Hepatocyte (in vitro differentiated cells): ENCODE measurements around the gene CEBPG. TPM values are rescaled to one million over a fixed set of nuclear protein-coding genes. Genes with fewer than 3 reads are reported as not detected.

Experiments used
- DNase-seq: peaks from one replicate; pipeline ENCODE4 v3.0.0-alpha.2; 2016; ENCODE audit warnings: low spot score
- H2AFZ ChIP-seq: fragments of 200-600 bp; sonication (generic); 2 replicates; pipeline ENCODE4 v1.6.0; 2016; ENCODE audit warnings: antibody characterized with exemption, mild to moderate bottlenecking
- H3K27ac ChIP-seq: fragments of 200-600 bp; sonication (generic); 2 replicates; pipeline ENCODE4 v1.5.1; 2016; ENCODE audit warnings: mild to moderate bottlenecking
- H3K27me3 ChIP-seq: fragments of 200-600 bp; sonication (generic); 2 replicates; pipeline ENCODE4 v1.6.1; 2016
- H3K36me3 ChIP-seq: fragments of 200-600 bp; sonication (generic); replicated peaks from 2 replicates; pipeline ENCODE4 v1.5.1; 2016; ENCODE audit warnings: low read depth; ENCODE audit not compliant: insufficient read depth
- H3K4me1 ChIP-seq: fragments of 200-600 bp; sonication (generic); 2 replicates; pipeline ENCODE4 v1.5.1; 2016; ENCODE audit warnings: mild to moderate bottlenecking, moderate library complexity; ENCODE audit not compliant: insufficient read depth
- H3K4me2 ChIP-seq: fragments of 200-600 bp; sonication (generic); 2 replicates; pipeline ENCODE4 v1.6.0; 2016
- H3K4me3 ChIP-seq: fragments of 200-600 bp; sonication (generic); 2 replicates; pipeline ENCODE4 v1.5.1; 2016; ENCODE audit warnings: mild to moderate bottlenecking
- H3K79me2 ChIP-seq: fragments of 200-600 bp; sonication (generic); 2 replicates; pipeline ENCODE4 v1.6.0; 2017; ENCODE audit warnings: mild to moderate bottlenecking
- H3K9me2 ChIP-seq: fragments of 200-600 bp; sonication (generic); replicated peaks from 2 replicates; pipeline ENCODE4 v1.6.0; 2017; ENCODE audit warnings: mild to moderate bottlenecking; ENCODE audit not compliant: insufficient read depth
- H3K9me3 ChIP-seq: fragments of 200-600 bp; sonication (generic); 2 replicates; pipeline ENCODE4 v1.5.1; 2016; ENCODE audit warnings: low read depth, mild to moderate bottlenecking
- H4K20me1 ChIP-seq: fragments of 200-600 bp; sonication (generic); 2 replicates; pipeline ENCODE4 v1.6.0; 2016; ENCODE audit warnings: mild to moderate bottlenecking; ENCODE audit not compliant: insufficient read depth, poor library complexity, severe bottlenecking
- EZH2 ChIP-seq: fragments of 200-600 bp; sonication (generic); IDR thresholded peaks from 2 replicates; pipeline ENCODE4 v1.6.1; 2016; ENCODE audit warnings: antibody characterized with exemption, mild to moderate bottlenecking, borderline replicate concordance
- EZH2phosphoT487 ChIP-seq: fragments of 200-600 bp; sonication (generic); IDR thresholded peaks from one replicate; pipeline ENCODE4 v1.6.1; 2018; ENCODE audit warnings: antibody characterized with exemption, mild to moderate bottlenecking, low read depth, moderate library complexity; ENCODE audit not compliant: unreplicated experiment, severe bottlenecking
- WGBS: methylation state at CpG from one replicate; pipeline ENCODE4 v1.1.6; 2016; ENCODE audit warnings: low lambda C conversion rate; ENCODE audit errors: missing lambda C conversion rate; 5-methylcytosine and 5-hydroxymethylcytosine counted together
- polyA plus RNA-seq: library from polyadenylated mRNA; unstranded; fragments of >200 nt; fragmentation: Nextera tagmentation; extraction: Ambion mirVana; gene quantifications from 2 replicates; pipeline ENCODE4 v1.2.1, GENCODE V29; 2016
- total RNA-seq: library from RNA; depleted of rRNA; stranded (reverse); fragments of >200 nt; gene quantifications from 2 replicates; pipeline ENCODE4 v1.2.3, GENCODE V29; 2014
- TF ChIP-seq, protein P1 (sequence below): fragments of 200-600 bp; sonication (generic); IDR thresholded peaks from 2 replicates; pipeline ENCODE4 v1.5.1; 2016; ENCODE audit warnings: antibody characterized with exemption, mild to moderate bottlenecking; ENCODE audit not compliant: poor library complexity

CEBPG gene
- total and polyA plus RNA-seq, 2 experiments from 2014 or later, result 33.1 to 69.5 TPM

DNA sequence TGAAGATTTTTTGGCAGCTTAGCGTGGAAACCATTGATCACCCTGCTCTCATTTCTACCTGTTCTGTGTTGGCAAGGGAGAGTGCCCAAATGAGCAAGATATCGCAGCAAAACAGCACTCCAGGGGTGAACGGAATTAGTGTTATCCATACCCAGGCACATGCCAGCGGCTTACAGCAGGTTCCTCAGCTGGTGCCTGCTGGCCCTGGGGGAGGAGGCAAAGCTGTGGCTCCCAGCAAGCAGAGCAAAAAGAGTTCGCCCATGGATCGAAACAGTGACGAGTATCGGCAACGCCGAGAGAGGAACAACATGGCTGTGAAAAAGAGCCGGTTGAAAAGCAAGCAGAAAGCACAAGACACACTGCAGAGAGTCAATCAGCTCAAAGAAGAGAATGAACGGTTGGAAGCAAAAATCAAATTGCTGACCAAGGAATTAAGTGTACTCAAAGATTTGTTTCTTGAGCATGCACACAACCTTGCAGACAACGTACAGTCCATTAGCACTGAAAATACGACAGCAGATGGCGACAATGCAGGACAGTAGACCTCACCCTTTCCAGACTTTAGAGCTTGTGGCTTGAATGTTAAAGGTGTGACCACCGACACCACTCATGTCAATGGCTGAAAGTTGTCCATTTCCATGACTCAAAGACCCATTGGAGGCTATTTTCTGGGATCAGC, 5.8 kb downstream of the CEBPG start:
- H3K9me3 ChIP-seq, result no peaks in the 10 kb centered on the region
- no peak overlapping the region for H3K4me3 ChIP-seq
- H3K4me2 ChIP-seq, result no peak overlapping the region
- peaks cover 100% of the 10 kb centered on the region for H3K79me2 ChIP-seq
- no peaks in the 10 kb centered on the region for H3K36me3 ChIP-seq
- peaks cover 98% of the 10 kb centered on the region for H4K20me1 ChIP-seq
- no peaks in the 10 kb centered on the region for H3K27me3 ChIP-seq
- DNase-seq, result no peak
- TF ChIP-seq, protein P1, sequence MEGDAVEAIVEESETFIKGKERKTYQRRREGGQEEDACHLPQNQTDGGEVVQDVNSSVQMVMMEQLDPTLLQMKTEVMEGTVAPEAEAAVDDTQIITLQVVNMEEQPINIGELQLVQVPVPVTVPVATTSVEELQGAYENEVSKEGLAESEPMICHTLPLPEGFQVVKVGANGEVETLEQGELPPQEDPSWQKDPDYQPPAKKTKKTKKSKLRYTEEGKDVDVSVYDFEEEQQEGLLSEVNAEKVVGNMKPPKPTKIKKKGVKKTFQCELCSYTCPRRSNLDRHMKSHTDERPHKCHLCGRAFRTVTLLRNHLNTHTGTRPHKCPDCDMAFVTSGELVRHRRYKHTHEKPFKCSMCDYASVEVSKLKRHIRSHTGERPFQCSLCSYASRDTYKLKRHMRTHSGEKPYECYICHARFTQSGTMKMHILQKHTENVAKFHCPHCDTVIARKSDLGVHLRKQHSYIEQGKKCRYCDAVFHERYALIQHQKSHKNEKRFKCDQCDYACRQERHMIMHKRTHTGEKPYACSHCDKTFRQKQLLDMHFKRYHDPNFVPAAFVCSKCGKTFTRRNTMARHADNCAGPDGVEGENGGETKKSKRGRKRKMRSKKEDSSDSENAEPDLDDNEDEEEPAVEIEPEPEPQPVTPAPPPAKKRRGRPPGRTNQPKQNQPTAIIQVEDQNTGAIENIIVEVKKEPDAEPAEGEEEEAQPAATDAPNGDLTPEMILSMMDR, result no peak
- TF ChIP-seq EZH2 (no peak), EZH2phosphoT487 (no peak)
- no peaks in the 10 kb centered on the region for H3K9me2 ChIP-seq
- peaks cover 38% of the 10 kb centered on the region for H3K4me1 ChIP-seq
- H3K27ac ChIP-seq, result no peak overlapping the region
- WGBS, result 95% methylated on average over 16 of the region's 16 CpGs
- H2AFZ ChIP-seq, result no peak overlapping the region

DNA sequence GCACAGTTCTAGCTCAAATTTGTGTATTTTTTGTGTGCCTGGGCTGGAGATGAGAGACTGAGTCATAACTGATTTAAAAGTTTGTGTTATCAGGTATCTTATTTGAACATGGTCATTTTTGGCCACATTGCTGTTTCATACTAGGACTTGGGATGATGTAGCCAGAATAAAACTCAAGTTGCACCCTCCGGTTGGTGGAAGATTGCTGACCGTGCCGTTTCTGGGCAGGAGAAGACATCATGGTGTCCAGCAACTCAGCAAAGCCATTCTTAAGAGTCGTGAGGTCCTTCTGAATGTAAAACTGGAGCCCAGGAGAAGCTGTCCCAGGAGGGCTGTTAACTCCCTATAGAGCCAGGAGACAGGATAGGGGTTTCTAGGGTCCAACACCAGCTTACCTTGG, 7.6 kb downstream of the CEBPG start:
- Histone ChIP-seq H3K27ac (no peak overlapping the region), H3K27me3 (no peaks in the 10 kb centered on the region), H3K4me3 (no peak overlapping the region), H3K4me2 (no peak overlapping the region), H3K79me2 (peaks cover 100% of the 10 kb centered on the region), H3K9me2 (no peaks in the 10 kb centered on the region), H4K20me1 (peaks cover 98% of the 10 kb centered on the region), H3K4me1 (peaks cover 23% of the 10 kb centered on the region), H2AFZ (no peak overlapping the region), H3K36me3 (no peaks in the 10 kb centered on the region), H3K9me3 (no peaks in the 10 kb centered on the region)
- TF ChIP-seq, protein P1, result no peak
- TF ChIP-seq EZH2phosphoT487, result no peak
- no peak for TF ChIP-seq EZH2
- no peak for DNase-seq
- WGBS, result 95% methylated on average over 4 of the region's 4 CpGs

DNA sequence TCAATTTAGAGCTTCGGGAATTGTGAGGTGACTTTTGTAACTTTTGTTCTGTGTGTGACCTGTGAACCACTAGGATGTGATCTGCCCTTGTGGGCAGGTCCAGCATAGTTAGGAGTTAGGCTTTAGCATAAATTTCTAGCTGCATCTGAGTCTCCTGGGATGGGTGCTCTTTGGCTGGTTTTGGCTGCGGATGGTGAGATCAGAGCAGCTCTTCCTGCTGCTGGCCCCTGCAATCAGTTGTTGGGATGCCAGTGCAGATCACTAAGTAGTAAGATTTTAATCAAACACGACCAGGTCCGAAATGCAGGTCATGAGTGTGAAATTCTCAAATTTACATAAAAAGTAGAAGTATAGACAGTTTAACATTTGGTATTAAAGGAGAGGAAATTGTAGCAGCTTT, 8.5 kb downstream of the CEBPG start:
- no peaks in the 10 kb centered on the region for H3K9me3 ChIP-seq
- H3K4me3 ChIP-seq, result no peak overlapping the region
- no peak overlapping the region for H3K27ac ChIP-seq
- H3K4me2 ChIP-seq, result no peak overlapping the region
- H2AFZ ChIP-seq, result no peak overlapping the region
- H4K20me1 ChIP-seq, result peaks cover 92% of the 10 kb centered on the region
- peaks cover 14% of the 10 kb centered on the region for H3K4me1 ChIP-seq
- 93% methylated on average over 4 of the region's 4 CpGs for WGBS
- H3K9me2 ChIP-seq, result no peaks in the 10 kb centered on the region
- no peaks in the 10 kb centered on the region for H3K27me3 ChIP-seq
- DNase-seq, result no peak
- H3K79me2 ChIP-seq, result peaks cover 100% of the 10 kb centered on the region
- TF ChIP-seq, protein P1, result no peak
- TF ChIP-seq EZH2phosphoT487 (no peak), EZH2 (no peak)
- no peaks in the 10 kb centered on the region for H3K36me3 ChIP-seq

DNA sequence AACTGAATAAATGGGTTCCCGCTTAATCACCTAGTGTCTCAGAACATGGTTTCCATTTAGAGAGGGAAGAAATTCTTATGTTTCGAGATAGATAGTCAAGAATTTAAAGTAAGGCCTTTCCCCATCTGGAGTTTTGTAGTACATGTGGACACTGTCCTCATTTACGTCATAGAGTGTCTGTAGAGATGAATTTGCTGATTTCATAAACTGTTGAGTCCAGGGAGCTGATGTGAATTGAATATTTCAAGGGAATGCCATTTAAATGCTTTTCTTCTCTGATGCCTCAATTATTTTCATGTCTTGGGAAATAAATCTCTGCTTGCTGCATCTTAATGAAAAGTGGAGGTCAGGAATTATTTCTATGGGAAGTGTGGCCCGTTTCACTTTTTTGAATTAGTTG, 9.5 kb downstream of the CEBPG start:
- no peak for TF ChIP-seq EZH2phosphoT487
- no peak for TF ChIP-seq EZH2
- TF ChIP-seq, protein P1, result no peak
- Histone ChIP-seq H4K20me1 (peaks cover 88% of the 10 kb centered on the region), H3K9me3 (no peaks in the 10 kb centered on the region), H3K4me3 (no peak overlapping the region), H3K27me3 (no peaks in the 10 kb centered on the region), H2AFZ (no peak overlapping the region), H3K79me2 (peaks cover 100% of the 10 kb centered on the region), H3K27ac (no peak overlapping the region), H3K9me2 (no peaks in the 10 kb centered on the region), H3K36me3 (no peaks in the 10 kb centered on the region), H3K4me2 (no peak overlapping the region), H3K4me1 (peaks cover 4% of the 10 kb centered on the region)
- 96% methylated on average over 4 of the region's 4 CpGs for WGBS
- no peak for DNase-seq
